Measurements from ENCODE around the gene PRKCZ. TPM values are rescaled to one million over a fixed set of nuclear protein-coding genes. Genes with fewer than 3 reads are reported as not detected.

The PRKCZ gene
- total RNA-seq, 1 donor, result 2.6 TPM

- no peak for TF ChIP-seq CTCF (IDR thresholded peaks at IDR 0.05; ENCODE audit: insufficient read depth, low read depth, low read length)
- no peak overlapping the region for H3K4me3 ChIP-seq (ENCODE audit: low read depth, low read length)
- DNase-seq (ENCODE audit: low read depth), result no peak
These were observed 128.7 kb downstream of the PRKCZ start for GRCh38 chr1:2178875-2179274.

- no peak for DNase-seq (ENCODE audit: low read depth)
- TF ChIP-seq CTCF (IDR thresholded peaks at IDR 0.05; ENCODE audit: insufficient read depth, low read depth, low read length), result no peak
- H3K4me3 ChIP-seq (ENCODE audit: low read depth, low read length), result no peak overlapping the region
These were observed 129.2 kb downstream of the PRKCZ start for GRCh38 chr1:2179283-2180013.

GRCh38 chr1:2180297-2181245 is 130.4 kb downstream of the PRKCZ start:
- no peak for DNase-seq (ENCODE audit: low read depth)
- H3K4me3 ChIP-seq (ENCODE audit: low read depth, low read length), result no peak overlapping the region
- TF ChIP-seq CTCF (IDR thresholded peaks at IDR 0.05; ENCODE audit: insufficient read depth, low read depth, low read length), result no peak

- H3K4me3 ChIP-seq (ENCODE audit: low read depth, low read length), result no peak overlapping the region
- DNase-seq (ENCODE audit: low read depth), result no peak
- no peak for TF ChIP-seq CTCF (IDR thresholded peaks at IDR 0.05; ENCODE audit: insufficient read depth, low read depth, low read length)
These were observed 131.1 kb downstream of the PRKCZ start for GRCh38 chr1:2181271-2181670.

- TF ChIP-seq CTCF (IDR thresholded peaks at IDR 0.05; ENCODE audit: insufficient read depth, low read depth, low read length), result no peak
- DNase-seq (ENCODE audit: low read depth), result no peak
- H3K4me3 ChIP-seq (ENCODE audit: low read depth, low read length), result no peak overlapping the region
These were observed 131.5 kb downstream of the PRKCZ start for GRCh38 chr1:2181752-2182151.

- H3K4me3 ChIP-seq (ENCODE audit: low read depth, low read length), result no peak overlapping the region
- DNase-seq (ENCODE audit: low read depth), result no peak
- TF ChIP-seq CTCF (IDR thresholded peaks at IDR 0.05; ENCODE audit: insufficient read depth, low read depth, low read length), result no peak
These were observed 132.2 kb downstream of the PRKCZ start for GRCh38 chr1:2182376-2182775.

Data from fibroblast of villous mesenchyme (primary cell).